ENCODE data around the gene P2RY8. TPM values are rescaled to one million over a fixed set of nuclear protein-coding genes. Genes with fewer than 3 reads are reported as not detected.

P2RY8 gene, protein sequence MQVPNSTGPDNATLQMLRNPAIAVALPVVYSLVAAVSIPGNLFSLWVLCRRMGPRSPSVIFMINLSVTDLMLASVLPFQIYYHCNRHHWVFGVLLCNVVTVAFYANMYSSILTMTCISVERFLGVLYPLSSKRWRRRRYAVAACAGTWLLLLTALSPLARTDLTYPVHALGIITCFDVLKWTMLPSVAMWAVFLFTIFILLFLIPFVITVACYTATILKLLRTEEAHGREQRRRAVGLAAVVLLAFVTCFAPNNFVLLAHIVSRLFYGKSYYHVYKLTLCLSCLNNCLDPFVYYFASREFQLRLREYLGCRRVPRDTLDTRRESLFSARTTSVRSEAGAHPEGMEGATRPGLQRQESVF
- not detected for total RNA-seq (ENCODE audit: unreplicated experiment)
- long read RNA-seq = 0 reads

DNA sequence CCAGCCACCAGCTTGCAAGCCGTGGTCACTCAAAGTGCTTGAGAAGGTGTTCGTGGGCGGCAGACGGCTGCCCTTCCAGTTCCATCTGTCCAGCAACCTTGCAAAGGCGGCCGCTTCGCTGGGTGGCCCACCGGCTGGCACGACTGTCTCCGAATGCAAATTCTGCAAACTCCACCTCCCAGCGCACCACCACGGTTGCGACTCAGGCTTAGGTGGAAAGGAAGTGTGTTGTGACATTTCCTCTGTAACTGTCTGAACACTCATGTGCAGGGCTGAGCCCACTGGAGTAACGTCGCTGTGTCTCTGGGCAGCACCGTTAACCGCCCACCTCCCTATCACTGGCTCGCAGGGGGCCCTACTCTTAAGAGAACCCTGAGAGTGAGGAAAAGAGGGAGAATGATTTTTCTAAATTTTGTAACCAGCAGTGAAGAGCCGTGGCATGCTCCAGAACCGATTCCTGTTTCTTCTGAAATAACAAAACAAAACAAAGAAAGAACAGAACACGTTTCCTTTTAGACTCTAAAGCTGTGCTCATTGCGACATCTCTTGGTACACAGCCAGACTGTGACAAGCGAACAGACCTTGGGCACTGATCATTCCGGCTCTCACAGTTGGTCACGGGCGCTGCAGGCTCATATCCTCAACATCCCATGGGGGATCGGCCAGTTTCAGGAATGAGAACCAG, at the start of gene P2RY8:
P2RY8 (minus strand) TSS at position 155 of the 685 bp plus-strand sequence. CDS start 70,627 bp downstream, outside the sequence.
- Mint-ChIP-seq H3K9me3 (ENCODE audit: unreplicated experiment) (peaks cover 4% of the 10 kb centered on the region), H3K4me1 (ENCODE audit: unreplicated experiment) (no peaks in the 10 kb centered on the region), H3K36me3 (ENCODE audit: low read depth, unreplicated experiment) (no peaks in the 10 kb centered on the region), H3K4me3 (ENCODE audit: unreplicated experiment) (no peak within 1 kb of the TSS), H3K27me3 (ENCODE audit: unreplicated experiment) (no peaks in the 10 kb centered on the region), H3K27ac (ENCODE audit: unreplicated experiment) (no peak within 1 kb of the TSS)
- no peak for TF ChIP-seq CTCF (IDR thresholded peaks at IDR 0.05; ENCODE audit: unreplicated experiment)
- DNase-seq (ENCODE audit: low spot score) = no peak

GRCh38 chrX:1584237-1585011, 47.4 kb upstream of the P2RY8 start:
- no peaks in the 10 kb centered on the region for H3K4me1 Mint-ChIP-seq (ENCODE audit: unreplicated experiment)
- no peak for TF ChIP-seq CTCF (IDR thresholded peaks at IDR 0.05; ENCODE audit: unreplicated experiment)
- peaks cover 9% of the 10 kb centered on the region for H3K9me3 Mint-ChIP-seq (ENCODE audit: unreplicated experiment)
- DNase-seq (ENCODE audit: low spot score) = no peak
- H3K27ac Mint-ChIP-seq (ENCODE audit: unreplicated experiment) = no peak overlapping the region
- no peak overlapping the region for H3K4me3 Mint-ChIP-seq (ENCODE audit: unreplicated experiment)
- no peaks in the 10 kb centered on the region for H3K36me3 Mint-ChIP-seq (ENCODE audit: low read depth, unreplicated experiment)
- H3K27me3 Mint-ChIP-seq (ENCODE audit: unreplicated experiment) = peaks cover 3% of the 10 kb centered on the region

GRCh38 chrX:1582686-1583437, 45.9 kb upstream of the P2RY8 start:
- Mint-ChIP-seq H3K4me3 (ENCODE audit: unreplicated experiment) (no peak overlapping the region), H3K27me3 (ENCODE audit: unreplicated experiment) (peaks cover 3% of the 10 kb centered on the region), H3K36me3 (ENCODE audit: low read depth, unreplicated experiment) (no peaks in the 10 kb centered on the region), H3K27ac (ENCODE audit: unreplicated experiment) (no peak overlapping the region), H3K4me1 (ENCODE audit: unreplicated experiment) (no peaks in the 10 kb centered on the region), H3K9me3 (ENCODE audit: unreplicated experiment) (peaks cover 8% of the 10 kb centered on the region)
- no peak for DNase-seq (ENCODE audit: low spot score)
- no peak for TF ChIP-seq CTCF (IDR thresholded peaks at IDR 0.05; ENCODE audit: unreplicated experiment)

GRCh38 chrX:1581132-1581531, 44.1 kb upstream of the P2RY8 start:
- Mint-ChIP-seq H3K9me3 (ENCODE audit: unreplicated experiment) (peaks cover 8% of the 10 kb centered on the region), H3K27ac (ENCODE audit: unreplicated experiment) (no peak overlapping the region), H3K27me3 (ENCODE audit: unreplicated experiment) (no peaks in the 10 kb centered on the region), H3K4me3 (ENCODE audit: unreplicated experiment) (no peak overlapping the region), H3K4me1 (ENCODE audit: unreplicated experiment) (no peaks in the 10 kb centered on the region), H3K36me3 (ENCODE audit: low read depth, unreplicated experiment) (no peaks in the 10 kb centered on the region)
- TF ChIP-seq CTCF (IDR thresholded peaks at IDR 0.05; ENCODE audit: unreplicated experiment) = peak; percentile 68
- DNase-seq (ENCODE audit: low spot score) = no peak
